ENCODE data around the gene SNPH.

- TF ChIP-seq, protein P1, sequence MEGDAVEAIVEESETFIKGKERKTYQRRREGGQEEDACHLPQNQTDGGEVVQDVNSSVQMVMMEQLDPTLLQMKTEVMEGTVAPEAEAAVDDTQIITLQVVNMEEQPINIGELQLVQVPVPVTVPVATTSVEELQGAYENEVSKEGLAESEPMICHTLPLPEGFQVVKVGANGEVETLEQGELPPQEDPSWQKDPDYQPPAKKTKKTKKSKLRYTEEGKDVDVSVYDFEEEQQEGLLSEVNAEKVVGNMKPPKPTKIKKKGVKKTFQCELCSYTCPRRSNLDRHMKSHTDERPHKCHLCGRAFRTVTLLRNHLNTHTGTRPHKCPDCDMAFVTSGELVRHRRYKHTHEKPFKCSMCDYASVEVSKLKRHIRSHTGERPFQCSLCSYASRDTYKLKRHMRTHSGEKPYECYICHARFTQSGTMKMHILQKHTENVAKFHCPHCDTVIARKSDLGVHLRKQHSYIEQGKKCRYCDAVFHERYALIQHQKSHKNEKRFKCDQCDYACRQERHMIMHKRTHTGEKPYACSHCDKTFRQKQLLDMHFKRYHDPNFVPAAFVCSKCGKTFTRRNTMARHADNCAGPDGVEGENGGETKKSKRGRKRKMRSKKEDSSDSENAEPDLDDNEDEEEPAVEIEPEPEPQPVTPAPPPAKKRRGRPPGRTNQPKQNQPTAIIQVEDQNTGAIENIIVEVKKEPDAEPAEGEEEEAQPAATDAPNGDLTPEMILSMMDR (IDR thresholded peaks at IDR 0.05): no peak
- TF ChIP-seq ZFX (IDR thresholded peaks at IDR 0.05; ENCODE audit: borderline replicate concordance): no peak
Observed at GRCh38 chr20:1301031-1301529, 35.0 kb downstream of the SNPH start.
